Caco-2 (cell line): ENCODE measurements around the gene SLC25A2. TPM values are rescaled to one million over a fixed set of nuclear protein-coding genes. Genes with fewer than 3 reads are reported as not detected.
"Not testable (repeated sequence)": the region's sequence is repeated elsewhere in the genome, so short reads cannot be mapped to it uniquely, and the experiment has no call there.

ENCODE experiments used
- Bru-seq: library from RNA; stranded (reverse); fragments of 400-500 nt; gene quantifications from one replicate; lab custom pipeline; 2021; lab: Mats Ljungman, UMichigan
- BruChase-seq, 2 experiments: library from RNA; stranded (reverse); fragments of 400-500 nt; gene quantifications; one replicate each; lab custom pipeline; 2021; lab: Mats Ljungman, UMichigan
- BruUV-seq: library from RNA; stranded (reverse); fragments of 400-500 nt; replicated peaks from 2 replicates; lab custom pipeline; 2021; lab: Mats Ljungman, UMichigan
- CTCF ChIA-PET: fragments of 300-600 bp; sonication (Branson Sonifier 250); formaldehyde crosslinking; loops from one replicate; lab custom pipeline; 2022; ENCODE audit warnings: antibody characterized with exemption; lab: Charles Lee
- POLR2A ChIA-PET: fragments of 300-600 bp; sonication (Branson Sonifier 250); formaldehyde crosslinking; loops from one replicate; lab custom pipeline; 2022; ENCODE audit warnings: antibody characterized with exemption; lab: Charles Lee
- DNase-seq, 2 experiments: peaks; one replicate each; pipeline versions ENCODE4 v3.0.0 to v3.0.0-alpha.2; 2020 to 2022
- H3K27me3 ChIP-seq: replicated peaks from 2 replicates; pipeline ENCODE4 v1.6.0; 2011; ENCODE audit warnings: low read length; ENCODE audit not compliant: control insufficient read depth, insufficient read depth
- H3K36me3 ChIP-seq: 2 replicates; pipeline ENCODE4 v1.5.1; 2011; ENCODE audit warnings: low read length; ENCODE audit not compliant: control insufficient read depth, insufficient read depth
- H3K4me1 ChIP-seq: fragments of 250-450 bp; sonication (Bioruptor Pico); 2 replicates; pipeline ENCODE4 v1.5.1; 2020; ENCODE audit warnings: mild to moderate bottlenecking
- H3K4me3 ChIP-seq: 2 replicates; pipeline ENCODE4 v1.5.1; 2011; ENCODE audit warnings: low read depth, mild to moderate bottlenecking, control low read depth, low read length
- H3K9me3 ChIP-seq: fragments of 250-450 bp; sonication (Bioruptor Pico); 2 replicates; pipeline ENCODE4 v1.5.1; 2020; ENCODE audit warnings: mild to moderate bottlenecking, moderate library complexity
- H3K27ac Mint-ChIP-seq: one replicate; pipeline ENCODE4 v1.8.0; 2022; ENCODE audit warnings: mixed read lengths; ENCODE audit not compliant: unreplicated experiment
- H3K27me3 Mint-ChIP-seq: one replicate; pipeline ENCODE4 v1.8.0; 2022; ENCODE audit warnings: mixed read lengths; ENCODE audit not compliant: insufficient read depth, unreplicated experiment
- H3K36me3 Mint-ChIP-seq: one replicate; pipeline ENCODE4 v1.8.0; 2022; ENCODE audit warnings: mild to moderate bottlenecking, mixed read lengths; ENCODE audit not compliant: insufficient read depth, unreplicated experiment
- H3K4me1 Mint-ChIP-seq: one replicate; pipeline ENCODE4 v1.8.0; 2022; ENCODE audit warnings: low read depth, mixed read lengths; ENCODE audit not compliant: unreplicated experiment
- H3K4me3 Mint-ChIP-seq: one replicate; pipeline ENCODE4 v1.8.0; 2022; ENCODE audit warnings: mild to moderate bottlenecking, moderate library complexity, mixed read lengths; ENCODE audit not compliant: unreplicated experiment
- H3K9me3 Mint-ChIP-seq: one replicate; pipeline ENCODE4 v1.8.0; 2022; ENCODE audit warnings: mixed read lengths; ENCODE audit not compliant: unreplicated experiment
- intact Hi-C: fragments of 100-400 bp; cut with micrococcal nuclease; formaldehyde crosslinking; loops from one replicate; pipeline ENCODE4 v1.10.0; 2022; ENCODE audit not compliant: unreplicated experiment
- long read RNA-seq: library from polyadenylated mRNA; stranded (forward); transcript quantifications from one replicate; pipeline ENCODE4 v2.0.0, GENCODE V29; 2022
- total RNA-seq: library from RNA; stranded (reverse); gene quantifications from 2 replicates; pipeline ENCODE4 v1.2.3, GENCODE V29; 2022
- TF ChIP-seq, protein P1 (sequence below), 2 experiments: fragments of 200-600 bp in 1 of 2; IDR thresholded peaks; 1 replicate in 1 of 2; 2 replicates in 1 of 2; pipeline versions ENCODE4 v1.5.1 to v1.8.0; 2011 to 2022; ENCODE audit warnings: antibody characterized with exemption in 1 of 2, control low read depth in 1 of 2, inconsistent platforms in 1 of 2, low read depth in 1 of 2, low read length in 1 of 2, mild to moderate bottlenecking in 1 of 2, moderate library complexity in 1 of 2; ENCODE audit not compliant: insufficient read depth in 1 of 2, severe bottlenecking in 1 of 2, unreplicated experiment in 1 of 2

SLC25A2 gene
- total RNA-seq = 0.64 and 0.67 TPM in 2 replicates
- percentile 78 among the genes with signal in this experiment for Bru-seq, nascent RNA
- BruChase-seq, experiment 1, labeled RNA remaining after a 2-hour chase = percentile 54 among the genes with signal in this experiment
- BruChase-seq, experiment 2, labeled RNA remaining after a 6-hour chase = percentile 51 among the genes with signal in this experiment
- long read RNA-seq = 0 reads

DNA sequence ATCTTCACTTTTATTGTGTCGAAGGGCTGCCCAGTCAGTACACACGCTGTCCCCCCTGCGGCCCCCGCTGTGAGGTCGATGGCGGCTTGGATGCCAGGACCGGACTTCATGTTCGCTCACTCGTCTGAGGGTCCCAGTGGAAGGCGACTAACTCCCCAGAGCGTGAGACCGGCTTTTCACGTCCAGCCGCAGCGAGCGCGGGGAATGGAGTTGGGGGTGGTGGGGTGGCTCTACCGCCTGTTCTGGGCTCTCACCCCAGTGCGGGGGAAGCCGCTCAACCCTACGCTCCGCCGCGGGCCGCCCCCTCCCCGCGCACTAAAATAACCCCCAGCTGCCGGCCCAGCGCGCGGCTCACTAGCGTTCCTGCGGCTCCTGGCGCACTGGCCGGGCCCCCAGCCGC lies at the start of gene SLC25A2:
TSS of gene SLC25A2 (minus strand) at position 294 of the 400 bp plus-strand sequence. CDS start at position 110, 184 bp downstream.
- ChIA-PET POLR2A (no interaction called here), CTCF (no interaction called here)
- H3K36me3 Mint-ChIP-seq = no peaks in the 10 kb centered on the region
- Histone ChIP-seq H3K4me3 (no peak within 1 kb of the TSS), H3K4me1 (no peaks in the 10 kb centered on the region), H3K9me3 (no peaks in the 10 kb centered on the region), H3K36me3 (no peaks in the 10 kb centered on the region; the same call in 1 of the 2 replicates), H3K27me3 (no peaks in the 10 kb centered on the region)
- intact Hi-C loops = no loop called here
- H3K27me3 Mint-ChIP-seq = no peaks in the 10 kb centered on the region
- H3K4me1 Mint-ChIP-seq = no peaks in the 10 kb centered on the region
- H3K27ac Mint-ChIP-seq = no peak within 1 kb of the TSS
- peaks cover 14% of the 10 kb centered on the region for H3K9me3 Mint-ChIP-seq
- H3K4me3 Mint-ChIP-seq = no peak within 1 kb of the TSS
- TF ChIP-seq, protein P1, sequence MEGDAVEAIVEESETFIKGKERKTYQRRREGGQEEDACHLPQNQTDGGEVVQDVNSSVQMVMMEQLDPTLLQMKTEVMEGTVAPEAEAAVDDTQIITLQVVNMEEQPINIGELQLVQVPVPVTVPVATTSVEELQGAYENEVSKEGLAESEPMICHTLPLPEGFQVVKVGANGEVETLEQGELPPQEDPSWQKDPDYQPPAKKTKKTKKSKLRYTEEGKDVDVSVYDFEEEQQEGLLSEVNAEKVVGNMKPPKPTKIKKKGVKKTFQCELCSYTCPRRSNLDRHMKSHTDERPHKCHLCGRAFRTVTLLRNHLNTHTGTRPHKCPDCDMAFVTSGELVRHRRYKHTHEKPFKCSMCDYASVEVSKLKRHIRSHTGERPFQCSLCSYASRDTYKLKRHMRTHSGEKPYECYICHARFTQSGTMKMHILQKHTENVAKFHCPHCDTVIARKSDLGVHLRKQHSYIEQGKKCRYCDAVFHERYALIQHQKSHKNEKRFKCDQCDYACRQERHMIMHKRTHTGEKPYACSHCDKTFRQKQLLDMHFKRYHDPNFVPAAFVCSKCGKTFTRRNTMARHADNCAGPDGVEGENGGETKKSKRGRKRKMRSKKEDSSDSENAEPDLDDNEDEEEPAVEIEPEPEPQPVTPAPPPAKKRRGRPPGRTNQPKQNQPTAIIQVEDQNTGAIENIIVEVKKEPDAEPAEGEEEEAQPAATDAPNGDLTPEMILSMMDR (IDR thresholded peaks at IDR 0.05; ENCODE audit: insufficient read depth in 1 of 2, low read depth in 1 of 2, low read length in 1 of 2, severe bottlenecking in 1 of 2, unreplicated experiment in 1 of 2) = no peak
- no TSS peak for BruUV-seq
- no peak for DNase-seq

DNA sequence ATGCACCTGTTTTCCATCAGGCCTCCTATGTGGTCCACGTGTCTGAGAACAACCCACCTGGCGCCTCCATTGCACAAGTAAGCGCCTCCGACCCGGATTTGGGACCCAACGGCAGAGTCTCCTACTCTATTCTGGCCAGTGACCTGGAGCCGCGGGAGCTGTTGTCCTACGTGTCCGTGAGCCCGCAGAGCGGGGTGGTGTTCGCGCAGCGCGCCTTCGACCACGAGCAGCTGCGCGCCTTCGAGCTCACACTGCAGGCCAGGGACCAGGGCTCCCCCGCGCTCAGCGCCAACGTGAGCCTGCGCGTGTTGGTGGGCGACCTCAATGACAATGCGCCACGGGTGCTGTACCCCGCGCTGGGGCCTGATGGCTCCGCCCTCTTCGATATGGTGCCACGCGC lies 47.7 kb upstream of the SLC25A2 start:
- Histone ChIP-seq H3K4me1 (no peaks in the 10 kb centered on the region), H3K27me3 (no peaks in the 10 kb centered on the region), H3K9me3 (no peaks in the 10 kb centered on the region; the same call in 1 of the 2 replicates), H3K4me3 (no peak overlapping the region), H3K36me3 (no peaks in the 10 kb centered on the region)
- DNase-seq = no peak
- Mint-ChIP-seq H3K4me3 (no peak overlapping the region), H3K9me3 (peaks cover 10% of the 10 kb centered on the region), H3K27ac (no peak overlapping the region), H3K36me3 (peaks cover 5% of the 10 kb centered on the region), H3K4me1 (no peaks in the 10 kb centered on the region), H3K27me3 (no peaks in the 10 kb centered on the region)
- POLR2A ChIA-PET = no interaction called here
- no TSS peak for BruUV-seq
- TF ChIP-seq, protein P1 (IDR thresholded peaks at IDR 0.05; ENCODE audit: insufficient read depth in 1 of 2, low read depth in 1 of 2, low read length in 1 of 2, severe bottlenecking in 1 of 2, unreplicated experiment in 1 of 2) = no peak
- intact Hi-C loops = no loop called here
- CTCF ChIA-PET = no interaction called here

DNA sequence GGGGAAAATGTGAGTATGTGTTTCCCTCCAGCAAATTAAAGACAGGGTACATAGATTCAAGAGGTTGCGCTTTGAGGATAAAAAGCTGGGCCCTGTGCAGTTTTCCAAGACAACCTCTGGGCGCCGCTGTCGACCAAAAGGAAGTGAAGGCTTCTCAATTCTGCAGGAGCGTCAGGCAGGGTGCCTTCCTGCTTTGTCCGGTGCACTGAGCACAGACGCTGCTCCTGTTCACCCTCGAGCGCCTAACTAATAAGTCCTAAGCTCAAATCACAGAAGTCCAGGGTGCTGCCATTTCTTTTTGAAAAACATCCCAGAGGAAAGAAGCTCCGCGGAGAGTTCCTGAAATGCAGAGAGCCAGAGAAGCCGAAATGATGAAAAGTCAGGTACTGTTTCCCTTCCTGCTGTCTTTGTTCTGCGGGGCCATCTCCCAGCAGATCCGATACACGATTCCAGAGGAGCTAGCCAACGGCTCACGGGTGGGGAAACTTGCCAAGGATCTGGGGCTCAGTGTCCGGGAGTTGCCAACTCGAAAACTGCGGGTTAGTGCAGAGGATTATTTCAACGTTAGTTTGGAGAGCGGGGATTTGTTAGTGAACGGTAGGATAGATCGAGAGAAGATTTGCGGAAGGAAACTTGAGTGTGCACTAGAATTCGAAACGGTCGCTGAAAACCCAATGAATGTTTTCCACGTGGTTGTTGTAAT lies 46.2 kb upstream of the SLC25A2 start, which contains the start of gene PCDHGB1:
TSS of gene PCDHGB1 (plus strand) at position 183 of the 703 bp plus-strand sequence. CDS start at position 345, 162 bp downstream.
- Histone ChIP-seq H3K27me3 (no peaks in the 10 kb centered on the region), H3K36me3 (no peaks in the 10 kb centered on the region), H3K4me1 (no peaks in the 10 kb centered on the region), H3K9me3 (no peaks in the 10 kb centered on the region; the same call in 1 of the 2 replicates), H3K4me3 (no peak within 1 kb of the TSS)
- peak in 1 of 2 experiments; percentile 49 for DNase-seq
- peaks cover 10% of the 10 kb centered on the region for H3K9me3 Mint-ChIP-seq
- POLR2A ChIA-PET = no interaction called here
- intact Hi-C loops = no loop called here
- TF ChIP-seq, protein P1 (IDR thresholded peaks at IDR 0.05; ENCODE audit: insufficient read depth in 1 of 2, low read depth in 1 of 2, low read length in 1 of 2, severe bottlenecking in 1 of 2, unreplicated experiment in 1 of 2) = peak; percentile 33 to 47
- H3K4me3 Mint-ChIP-seq = peak within 1 kb of the TSS; percentile 64
- no peaks in the 10 kb centered on the region for H3K27me3 Mint-ChIP-seq
- CTCF ChIA-PET = interaction anchor here (0.6 to 1.3 kb wide), 2 partner anchors 11 to 47 kb away, joined by 3 to 4 read pairs; partner anchors contain the start of gene PCDHGB5
- no TSS peak for BruUV-seq
- peaks cover 5% of the 10 kb centered on the region for H3K36me3 Mint-ChIP-seq
- no peak within 1 kb of the TSS for H3K27ac Mint-ChIP-seq
- H3K4me1 Mint-ChIP-seq = no peaks in the 10 kb centered on the region

GRCh38 chr5:141346017-141346416 lies 42.2 kb upstream of the SLC25A2 start:
- H3K4me1 Mint-ChIP-seq, CTCF ChIA-PET, H3K27me3 Mint-ChIP-seq, H3K9me3 ChIP-seq, H3K27me3 ChIP-seq, BruUV-seq, H3K4me3 Mint-ChIP-seq, H3K36me3 ChIP-seq, H3K9me3 Mint-ChIP-seq, H3K27ac Mint-ChIP-seq, DNase-seq, H3K4me1 ChIP-seq, POLR2A ChIA-PET, H3K36me3 Mint-ChIP-seq, intact Hi-C loops, H3K4me3 ChIP-seq: not testable (repeated sequence)
